ENCODE measurements around the gene NPSR1. TPM values are rescaled to one million over a fixed set of nuclear protein-coding genes. Genes with fewer than 3 reads are reported as not detected.

The NPSR1 gene
- total RNA-seq, 1 experiment from 2014 or later = not detected

DNA sequence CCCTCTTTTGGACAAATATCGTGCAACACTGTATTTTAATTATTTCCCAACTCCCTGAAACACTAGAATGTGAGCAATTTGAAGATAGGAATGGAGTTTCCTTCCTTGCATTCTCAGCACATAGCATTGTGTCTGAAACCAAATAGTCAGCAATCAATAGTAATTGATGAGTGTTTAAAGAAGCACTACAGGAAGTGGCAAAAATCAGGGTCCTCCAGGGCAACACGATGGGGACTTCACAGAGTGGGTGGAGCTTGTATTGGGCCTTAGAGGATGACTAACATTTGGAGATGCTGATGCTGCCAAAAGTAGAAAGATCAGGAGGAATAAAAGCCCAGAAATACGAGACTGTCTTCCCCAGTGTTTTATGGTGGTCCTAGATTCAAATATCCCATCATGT lies 94.9 kb downstream of the NPSR1 start:
- Histone ChIP-seq H4K91ac (ENCODE audit: insufficient read length, low read depth, low read length) (no peak overlapping the region), H2AK5ac (ENCODE audit: insufficient read length, low read length) (no peak overlapping the region), H3K56ac (ENCODE audit: insufficient read length, low read depth, low read length) (no peak overlapping the region), H3K18ac (ENCODE audit: insufficient read length, low read depth, low read length) (no peak overlapping the region), H3K4me2 (ENCODE audit: insufficient read depth, insufficient read length, low read length) (no peak overlapping the region), H3K27ac (ENCODE audit: insufficient read length, low read depth, low read length) (no peak overlapping the region), H2BK5ac (ENCODE audit: insufficient read length, low read length) (no peak overlapping the region), H3K9ac (ENCODE audit: extremely low read depth, insufficient read length, low read length) (no peak overlapping the region), H2BK120ac (ENCODE audit: low read depth, low read length, poor library complexity, severe bottlenecking) (no peak overlapping the region), H3K27me3 (ENCODE audit: insufficient read depth, low read length) (no peaks in the 10 kb centered on the region), H3K23me2 (ENCODE audit: insufficient read length, low read depth, low read length, poor library complexity, severe bottlenecking) (no peaks in the 10 kb centered on the region), H3K4ac (ENCODE audit: low read depth, low read length) (no peak overlapping the region), H2BK12ac (ENCODE audit: insufficient read length, low read depth, low read length) (no peak overlapping the region), H4K5ac (ENCODE audit: insufficient read length, low read depth, low read length) (no peak overlapping the region), H3K23ac (ENCODE audit: insufficient read length, low read depth, low read length) (no peak overlapping the region), H2BK15ac (ENCODE audit: low read depth, low read length) (no peak overlapping the region), H3K14ac (ENCODE audit: insufficient read depth, low read length) (no peak overlapping the region), H3T11ph (ENCODE audit: low read length) (no peak overlapping the region), H2AFZ (ENCODE audit: low read length) (no peak overlapping the region), H3K9me3 (ENCODE audit: control insufficient read depth, low read depth, low read length) (no peaks in the 10 kb centered on the region), H4K8ac (replicated peaks; ENCODE audit: insufficient read length, low read depth, low read length) (no peak overlapping the region), H3K79me2 (ENCODE audit: insufficient read depth, low read length) (no peaks in the 10 kb centered on the region), H3K79me1 (ENCODE audit: insufficient read depth, low read depth, low read length, poor library complexity, severe bottlenecking) (no peaks in the 10 kb centered on the region), H4K20me1 (ENCODE audit: control insufficient read depth, insufficient read depth, insufficient read length) (no peaks in the 10 kb centered on the region), H3K4me1 (ENCODE audit: insufficient read depth, low read length) (no peaks in the 10 kb centered on the region), H2BK20ac (ENCODE audit: low read depth, low read length, poor library complexity, severe bottlenecking) (no peak overlapping the region)
- Mint-ChIP-seq H3K4me1 (peaks cover 2 to 15% of the 10 kb centered on the region in 2 experiments; a peak in 2 of 4 replicates), H3K9me3 (no peaks in the 10 kb centered on the region), H3K36me3 (ENCODE audit: insufficient read depth in 1 of 3, low read depth in 3 of 3) (no peaks in the 10 kb centered on the region), H3K27me3 (ENCODE audit: low read depth) (no peaks in the 10 kb centered on the region), H3K4me3 (no peak overlapping the region), H3K27ac (no peak overlapping the region)
- WGBS (ENCODE audit: extremely low coverage, insufficient read length, low lambda C conversion rate) = no CpG with 5 or more reads among the region's 3 CpGs
- no peak for DNase-seq
- TF ChIP-seq, protein P1, sequence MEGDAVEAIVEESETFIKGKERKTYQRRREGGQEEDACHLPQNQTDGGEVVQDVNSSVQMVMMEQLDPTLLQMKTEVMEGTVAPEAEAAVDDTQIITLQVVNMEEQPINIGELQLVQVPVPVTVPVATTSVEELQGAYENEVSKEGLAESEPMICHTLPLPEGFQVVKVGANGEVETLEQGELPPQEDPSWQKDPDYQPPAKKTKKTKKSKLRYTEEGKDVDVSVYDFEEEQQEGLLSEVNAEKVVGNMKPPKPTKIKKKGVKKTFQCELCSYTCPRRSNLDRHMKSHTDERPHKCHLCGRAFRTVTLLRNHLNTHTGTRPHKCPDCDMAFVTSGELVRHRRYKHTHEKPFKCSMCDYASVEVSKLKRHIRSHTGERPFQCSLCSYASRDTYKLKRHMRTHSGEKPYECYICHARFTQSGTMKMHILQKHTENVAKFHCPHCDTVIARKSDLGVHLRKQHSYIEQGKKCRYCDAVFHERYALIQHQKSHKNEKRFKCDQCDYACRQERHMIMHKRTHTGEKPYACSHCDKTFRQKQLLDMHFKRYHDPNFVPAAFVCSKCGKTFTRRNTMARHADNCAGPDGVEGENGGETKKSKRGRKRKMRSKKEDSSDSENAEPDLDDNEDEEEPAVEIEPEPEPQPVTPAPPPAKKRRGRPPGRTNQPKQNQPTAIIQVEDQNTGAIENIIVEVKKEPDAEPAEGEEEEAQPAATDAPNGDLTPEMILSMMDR (conservative IDR thresholded peaks at IDR 0.05) = no peak
